ENCODE measurements around the gene GDI1.

Gene GDI1

GRCh38 chrX:154409222-154409871 is 27.6 kb upstream of the GDI1 start, which contains the start of gene DNASE1L1:
TSS of gene DNASE1L1 (minus strand) at chrX:154409254. CDS start at chrX:154405568, 3,686 bp downstream.
- Mint-ChIP-seq H3K27me3 (ENCODE audit: low read depth) (no peaks in the 10 kb centered on the region), H3K4me3 (peak within 1 kb of the TSS; percentile 72 to 77 (median 75)), H3K4me1 (peaks cover 10% of the 10 kb centered on the region), H3K27ac (peak within 1 kb of the TSS in 2 of 3 experiments; percentile 66 to 73), H3K36me3 (ENCODE audit: low read depth) (peaks cover 8% of the 10 kb centered on the region), H3K9me3 (peaks cover 16% of the 10 kb centered on the region)
- TF ChIP-seq CTCF (IDR thresholded peaks at IDR 0.05; ENCODE audit: unreplicated experiment in 3 of 3) = no peak

- Mint-ChIP-seq H3K36me3 (ENCODE audit: low read depth) (peaks cover 12% of the 10 kb centered on the region), H3K4me1 (peaks cover 10% of the 10 kb centered on the region), H3K9me3 (peaks cover 17% of the 10 kb centered on the region), H3K27me3 (ENCODE audit: low read depth) (no peaks in the 10 kb centered on the region), H3K4me3 (peak overlapping the region; percentile 81 to 86 (median 85)), H3K27ac (peak overlapping the region in 2 of 3 experiments; percentile 43 to 74)
- TF ChIP-seq CTCF (IDR thresholded peaks at IDR 0.05; ENCODE audit: unreplicated experiment in 3 of 3) = no peak
Measured at GRCh38 chrX:154411981-154412340, 25.0 kb upstream of the GDI1 start.

DNA sequence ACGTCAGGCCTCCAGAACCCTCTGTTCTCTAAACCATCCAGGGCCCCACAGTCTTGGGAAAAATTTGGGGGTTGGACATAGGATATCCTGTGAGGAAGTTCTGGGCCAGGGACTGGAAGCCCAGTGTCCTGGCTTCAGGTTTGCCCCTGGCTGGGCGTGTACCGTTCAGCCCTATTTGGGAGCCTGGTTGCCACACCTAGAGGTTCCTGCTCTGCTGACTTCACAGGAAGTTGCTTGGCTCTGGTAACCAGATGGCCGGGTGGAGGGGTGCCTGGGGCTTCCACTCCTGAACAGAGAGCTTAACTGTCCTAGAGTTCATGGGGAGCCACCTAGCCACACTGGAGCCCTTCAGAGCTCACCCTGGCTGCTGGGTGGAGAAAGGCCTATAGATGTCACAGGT is 24.5 kb upstream of the GDI1 start:
- Mint-ChIP-seq H3K27ac (no peak overlapping the region), H3K9me3 (peaks cover 20% of the 10 kb centered on the region), H3K4me1 (peaks cover 10% of the 10 kb centered on the region), H3K36me3 (ENCODE audit: low read depth) (peaks cover 12% of the 10 kb centered on the region), H3K4me3 (peak overlapping the region; percentile 81 to 86 (median 85)), H3K27me3 (ENCODE audit: low read depth) (no peaks in the 10 kb centered on the region)
- TF ChIP-seq CTCF (IDR thresholded peaks at IDR 0.05; ENCODE audit: unreplicated experiment in 3 of 3) = no peak

DNA sequence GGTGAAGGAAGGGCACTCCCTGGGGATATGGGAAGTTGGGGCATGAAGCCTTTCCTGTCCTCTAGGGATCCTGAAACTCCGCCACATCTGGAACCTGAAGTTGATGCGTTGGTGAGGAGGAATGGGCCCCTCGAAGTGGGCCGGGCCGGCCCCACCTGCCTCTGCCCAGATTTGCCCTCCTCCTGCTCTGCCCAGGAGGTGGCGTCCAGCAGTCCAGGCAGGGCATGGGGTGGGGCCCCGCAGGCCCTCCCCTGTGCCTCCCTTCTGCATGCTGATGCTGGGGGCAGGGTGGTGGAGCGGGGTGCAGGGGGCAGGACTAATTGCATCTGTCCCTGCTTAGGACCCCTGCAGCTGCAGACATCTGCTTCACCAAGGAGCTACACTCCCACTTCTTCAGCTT is 23.8 kb upstream of the GDI1 start:
- no peak for TF ChIP-seq CTCF (IDR thresholded peaks at IDR 0.05; ENCODE audit: unreplicated experiment in 3 of 3)
- Mint-ChIP-seq H3K4me1 (peaks cover 10% of the 10 kb centered on the region), H3K4me3 (peak overlapping the region in 2 of 3 experiments; percentile 59 to 60), H3K27ac (peak overlapping the region in 1 of 3 experiments; percentile 57), H3K27me3 (ENCODE audit: low read depth) (no peaks in the 10 kb centered on the region), H3K36me3 (ENCODE audit: low read depth) (peaks cover 12% of the 10 kb centered on the region), H3K9me3 (peaks cover 20% of the 10 kb centered on the region)

GRCh38 chrX:154417157-154417556 is 19.8 kb upstream of the GDI1 start:
- H3K27me3 Mint-ChIP-seq (ENCODE audit: low read depth) = no peaks in the 10 kb centered on the region
- no peaks in the 10 kb centered on the region for H3K4me1 Mint-ChIP-seq
- peaks cover 9% of the 10 kb centered on the region for H3K9me3 Mint-ChIP-seq
- no peak overlapping the region for H3K4me3 Mint-ChIP-seq
- H3K36me3 Mint-ChIP-seq (ENCODE audit: low read depth) = peaks cover 12% of the 10 kb centered on the region
- no peak overlapping the region for H3K27ac Mint-ChIP-seq
- TF ChIP-seq CTCF (IDR thresholded peaks at IDR 0.05; ENCODE audit: unreplicated experiment in 3 of 3) = no peak

DNA sequence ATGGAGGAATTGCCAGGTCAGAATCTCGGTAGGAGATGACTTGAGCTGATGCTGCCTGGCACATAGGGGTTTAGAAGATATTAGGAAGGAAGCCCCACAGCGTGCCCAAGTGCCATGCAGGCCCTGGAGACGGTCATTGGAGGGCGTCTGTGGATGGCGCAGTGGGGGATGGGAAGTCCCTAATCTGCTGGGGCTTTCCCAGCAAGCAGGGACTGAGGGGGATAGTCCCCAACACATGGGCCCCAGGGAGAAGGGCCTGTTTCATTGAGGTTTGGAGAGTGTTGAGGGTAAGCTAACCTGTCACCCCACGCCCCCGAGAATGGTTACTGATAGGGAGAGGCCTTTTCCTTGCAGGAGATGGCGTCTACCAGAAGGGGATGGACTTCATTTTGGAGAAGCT is 17.8 kb upstream of the GDI1 start:
- Mint-ChIP-seq H3K4me1 (no peaks in the 10 kb centered on the region), H3K27me3 (ENCODE audit: low read depth) (no peaks in the 10 kb centered on the region), H3K36me3 (ENCODE audit: low read depth) (peaks cover 8% of the 10 kb centered on the region), H3K9me3 (peaks cover 7% of the 10 kb centered on the region), H3K4me3 (no peak overlapping the region), H3K27ac (no peak overlapping the region)
- TF ChIP-seq CTCF (IDR thresholded peaks at IDR 0.05; ENCODE audit: unreplicated experiment in 3 of 3) = no peak
